SH-SY5Y (cell line): ENCODE data around the gene CERCAM.

ENCODE experiments used
- GATA2 ChIP-seq: IDR thresholded peaks from 2 replicates; pipeline ENCODE4 v1.6.1; 2011; ENCODE audit warnings: mild to moderate bottlenecking, low read depth, low read length
- GATA3 ChIP-seq: IDR thresholded peaks from 2 replicates; pipeline ENCODE4 v1.6.1; 2011; ENCODE audit warnings: low read depth, mild to moderate bottlenecking, low read length, moderate library complexity

GRCh38 chr9:128412120-128412790 lies 8.4 kb upstream of the CERCAM start:
- TF ChIP-seq GATA3: no peak
- no peak for TF ChIP-seq GATA2
